ENCODE data around the gene RSPO4.

The RSPO4 gene

GRCh38 chr20:911882-912600, 90.1 kb downstream of the RSPO4 start:
- no peak for DNase-seq (ENCODE audit: extremely low read depth in 1 of 2, low read depth in 1 of 2)

GRCh38 chr20:910870-911770, 91.0 kb downstream of the RSPO4 start:
- no peak for DNase-seq (ENCODE audit: extremely low read depth in 1 of 2, low read depth in 1 of 2)

DNA sequence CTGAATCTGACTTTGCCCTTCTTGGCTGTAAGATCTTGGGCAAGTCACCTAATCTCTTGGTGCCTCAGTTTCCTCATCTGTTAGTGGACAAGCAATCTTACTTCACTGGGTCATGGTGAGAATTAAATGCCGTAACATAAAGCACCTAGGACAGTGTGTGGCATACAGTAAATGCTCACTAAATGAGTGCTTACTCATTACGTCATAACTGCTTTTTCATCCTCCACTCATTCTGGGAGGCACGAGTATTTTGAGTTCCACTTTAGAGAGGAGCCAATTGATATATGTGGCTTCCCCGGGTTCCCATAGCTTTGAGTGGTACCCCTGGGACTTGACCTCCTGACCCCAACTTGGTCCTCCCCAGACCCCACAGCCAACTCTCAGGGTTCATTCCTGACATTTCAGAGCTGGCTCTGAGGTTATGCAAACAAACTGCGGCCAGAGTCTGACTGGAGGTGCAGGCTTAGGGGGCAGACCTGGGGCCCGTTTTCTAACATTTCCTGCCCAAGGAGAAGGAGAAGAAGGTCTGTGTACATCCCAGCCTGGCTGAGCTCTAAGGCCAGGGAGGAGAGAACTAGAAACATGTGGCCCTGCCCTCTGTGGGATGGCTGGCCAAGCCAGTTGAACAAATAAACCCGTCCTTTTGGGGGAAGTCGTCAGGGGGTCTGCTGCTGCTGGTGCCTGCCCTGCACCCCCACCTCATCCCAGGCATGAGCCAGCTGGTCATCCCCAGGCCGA, 91.8 kb downstream of the RSPO4 start:
- DNase-seq (ENCODE audit: extremely low read depth in 1 of 2, low read depth in 1 of 2), result no peak

- no peak for DNase-seq (ENCODE audit: extremely low read depth in 1 of 2, low read depth in 1 of 2)
Measured at GRCh38 chr20:909641-910040, 92.5 kb downstream of the RSPO4 start.
